GM12892 (cell line): ENCODE measurements around the gene SLC22A5.

Experiments
- POLR2A ChIP-seq: IDR thresholded peaks from 2 replicates; pipeline ENCODE4 v1.6.1; 2011; ENCODE audit warnings: low read depth, low read length, control low read depth
- POLR2AphosphoS5 ChIP-seq: IDR thresholded peaks from 2 replicates; pipeline ENCODE4 v1.6.1; 2011; ENCODE audit warnings: low read depth, low read length, control low read depth
- TAF1 ChIP-seq: IDR thresholded peaks from 2 replicates; pipeline ENCODE4 v1.6.1; 2011; ENCODE audit warnings: low read depth, mild to moderate bottlenecking, control low read depth, low read length, borderline replicate concordance

GRCh38 chr5:132431632-132432031, 62.1 kb downstream of the SLC22A5 start:
- TF ChIP-seq TAF1, result no peak
- no peak for TF ChIP-seq POLR2A
- TF ChIP-seq POLR2AphosphoS5, result no peak
